ENCODE data around the gene NTM.
"Not testable (repeated sequence)": the region's sequence is repeated elsewhere in the genome, so short reads cannot be mapped to it uniquely, and the experiment has no call there.

NTM gene

DNA sequence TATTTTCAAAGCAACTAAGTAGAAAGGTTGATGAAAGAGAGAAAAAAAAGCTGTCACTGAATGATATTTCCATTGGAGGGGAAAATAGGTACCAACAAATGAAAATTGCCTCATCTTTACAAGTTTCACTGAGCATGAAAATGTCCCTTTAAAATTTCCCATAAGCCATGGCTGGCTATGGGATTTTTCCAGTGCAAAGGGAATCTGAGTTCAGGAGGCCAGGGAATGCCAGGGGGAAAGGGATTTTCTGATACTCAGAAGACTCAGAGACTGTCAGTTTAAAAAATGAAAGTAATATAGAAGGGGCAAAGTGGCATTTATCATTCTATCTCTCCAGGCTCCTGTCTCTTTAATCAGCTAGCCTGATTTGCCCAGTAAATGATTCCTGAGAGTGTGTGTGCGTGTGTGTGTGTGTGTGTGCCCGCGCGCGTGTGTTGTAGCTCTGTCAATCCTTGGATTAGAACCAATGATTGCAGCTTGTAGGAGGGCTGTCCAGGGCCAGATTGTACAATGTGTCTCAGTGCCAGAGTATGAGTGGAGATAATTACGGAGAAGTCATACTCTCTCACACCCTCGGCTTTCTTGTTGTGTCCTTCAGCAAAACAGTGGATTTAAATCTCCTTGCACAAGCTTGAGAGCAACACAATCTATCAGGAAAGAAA, at the start of gene NTM:
Gene NTM, plus strand, starts transcription at position 526 of the 662 bp plus-strand sequence.
- DNase-seq (ENCODE audit: low read depth), result no peak

DNA sequence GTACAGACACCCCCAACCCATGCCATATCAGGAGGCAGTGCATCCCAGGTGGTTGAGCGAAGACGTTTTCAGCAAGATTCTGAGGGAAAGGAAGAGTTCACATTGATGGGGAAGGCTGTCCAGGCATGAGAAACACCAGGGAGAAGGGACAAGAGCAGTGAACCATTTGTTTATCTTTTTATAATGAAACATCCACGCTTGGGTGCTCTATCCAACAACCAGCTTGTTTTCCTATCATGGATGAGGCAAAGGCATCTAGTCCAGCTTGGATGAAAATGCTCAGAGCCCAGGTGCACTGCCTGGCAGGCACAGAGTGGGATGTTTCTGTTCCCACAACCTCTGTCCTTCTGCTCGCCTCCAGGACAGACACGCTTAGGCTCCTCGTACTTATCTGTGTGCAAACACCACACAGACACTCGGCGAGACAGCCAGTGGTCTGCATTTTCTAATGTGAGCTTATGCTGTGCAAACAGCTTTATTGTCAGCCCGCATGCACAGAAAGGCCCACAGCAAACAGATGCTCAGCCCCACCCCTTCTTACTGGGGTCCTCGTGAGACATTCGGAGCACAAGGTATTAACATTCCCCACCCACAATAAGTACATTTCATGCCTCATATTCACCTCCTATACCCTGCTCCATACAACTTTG, 45.4 kb upstream of the NTM start:
- DNase-seq (ENCODE audit: low read depth), result no peak

DNA sequence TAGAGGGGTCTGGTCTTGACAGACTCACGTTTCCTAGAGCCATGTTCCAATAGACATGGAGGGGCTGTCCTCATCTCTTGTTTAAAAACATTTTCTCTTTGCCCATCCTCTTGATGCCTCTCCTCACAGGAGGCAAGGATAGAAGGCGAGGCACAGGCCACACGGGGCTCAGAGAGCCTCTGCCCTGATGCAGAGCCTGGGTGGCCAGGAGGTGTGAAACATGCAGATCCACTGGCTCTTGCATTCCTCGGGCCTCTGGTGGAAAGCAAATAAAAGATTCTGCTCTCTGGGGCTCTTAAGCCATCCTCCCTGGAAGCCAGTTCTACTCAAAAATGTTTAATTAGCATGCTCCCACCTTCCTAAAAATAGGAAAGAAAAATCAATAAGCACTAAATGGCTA, 43.6 kb upstream of the NTM start:
- no peak for DNase-seq (ENCODE audit: low read depth)

DNA sequence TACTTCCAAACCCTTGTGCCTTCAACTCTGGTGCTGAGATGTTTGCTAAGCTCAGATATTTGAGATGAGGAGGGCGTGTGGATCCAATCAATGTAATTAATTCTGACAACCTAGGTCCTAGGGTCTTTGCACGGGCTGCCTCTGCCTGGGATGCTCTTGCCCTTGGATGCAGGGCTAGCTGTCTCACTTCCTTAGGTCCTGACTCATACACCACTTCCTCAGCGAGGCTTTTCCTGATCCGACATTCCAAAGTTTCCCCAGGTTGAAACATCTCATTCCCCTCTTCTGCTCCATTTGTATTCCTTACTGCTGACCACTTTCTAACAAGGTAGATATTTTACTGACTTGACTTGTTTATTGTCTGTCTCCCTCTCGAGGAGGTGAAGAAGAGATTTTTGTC, 43.0 kb upstream of the NTM start:
- peak; percentile 46 for DNase-seq (ENCODE audit: low read depth)

DNA sequence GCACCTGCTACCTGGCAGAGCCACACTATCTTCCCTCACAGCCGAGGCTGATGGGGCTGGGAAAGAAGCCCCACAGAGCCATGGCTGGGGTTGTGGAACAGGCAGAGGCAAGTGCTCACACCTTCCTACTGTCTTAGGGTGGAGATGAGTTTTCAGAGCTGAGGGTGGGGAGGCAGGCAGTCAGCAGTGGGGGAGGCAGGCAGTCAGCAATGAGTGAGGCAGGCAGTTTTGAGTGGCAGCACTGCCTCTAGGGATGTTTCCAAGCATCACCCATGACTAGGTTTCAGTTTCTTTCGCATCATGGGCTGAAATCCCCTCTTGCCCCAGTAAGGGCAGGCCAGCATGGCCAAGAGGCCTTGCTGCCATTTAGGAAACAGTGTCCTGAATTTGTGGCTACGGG, 41.6 kb upstream of the NTM start:
- DNase-seq (ENCODE audit: low read depth), result no peak

DNA sequence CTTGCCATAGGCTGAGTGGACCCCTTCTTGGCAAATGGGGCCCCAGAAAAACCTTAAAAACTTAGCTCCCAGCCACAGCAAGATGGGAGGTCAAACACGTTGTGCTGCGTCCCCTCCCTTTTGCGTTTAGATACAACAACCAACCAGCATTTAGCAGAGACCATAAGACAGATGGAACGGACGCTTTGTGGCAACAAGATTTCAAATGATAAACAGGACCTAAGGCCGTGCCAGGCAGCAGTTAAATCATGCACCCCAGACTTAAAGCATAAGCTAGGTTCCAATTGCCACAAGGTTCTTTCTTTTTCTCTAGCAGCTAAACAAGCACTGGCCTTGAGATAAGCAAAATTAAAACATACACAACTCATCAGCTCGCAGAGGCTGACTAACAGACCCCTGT, 39.4 kb upstream of the NTM start:
- DNase-seq (ENCODE audit: low read depth), result no peak

DNA sequence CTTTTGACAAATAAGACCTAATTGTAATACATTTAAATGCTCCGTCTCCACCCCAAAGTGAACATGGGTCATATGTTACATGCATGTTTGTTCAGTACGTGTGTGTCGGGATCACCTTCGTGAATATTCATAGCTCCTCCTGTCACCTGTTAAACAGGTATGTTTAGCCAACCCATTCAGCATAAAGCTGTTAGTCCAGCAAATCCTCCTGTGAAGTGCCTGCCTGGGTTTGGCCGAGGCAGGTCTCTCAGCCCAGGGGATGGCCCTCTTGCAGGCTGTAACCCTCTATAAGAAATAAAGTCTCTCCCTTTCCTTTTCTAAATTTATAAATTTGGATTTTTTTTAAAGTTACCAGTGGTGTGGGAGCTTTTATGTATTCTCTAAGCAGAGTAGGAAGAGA, 38.9 kb upstream of the NTM start:
- DNase-seq (ENCODE audit: low read depth), result no peak

DNA sequence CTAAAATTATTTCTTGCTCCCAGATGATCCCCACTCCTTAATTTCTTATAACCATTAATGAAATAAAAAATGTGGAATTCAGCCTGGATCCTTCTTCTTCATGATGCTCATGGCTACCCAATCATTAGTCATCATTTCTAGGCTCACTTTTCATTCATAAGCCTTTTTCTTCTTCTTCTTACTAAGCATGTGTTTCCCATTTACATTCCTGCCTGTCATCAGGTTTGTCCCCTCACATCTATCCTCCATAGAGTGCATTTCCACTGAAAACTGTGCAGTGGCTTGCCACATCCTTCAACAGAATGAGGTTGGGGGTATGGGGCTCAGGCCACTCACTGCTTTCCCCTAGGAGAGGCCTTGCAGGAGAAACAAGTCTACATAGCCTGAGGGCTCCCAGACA, 35.8 kb upstream of the NTM start:
- DNase-seq (ENCODE audit: low read depth), result no peak

DNA sequence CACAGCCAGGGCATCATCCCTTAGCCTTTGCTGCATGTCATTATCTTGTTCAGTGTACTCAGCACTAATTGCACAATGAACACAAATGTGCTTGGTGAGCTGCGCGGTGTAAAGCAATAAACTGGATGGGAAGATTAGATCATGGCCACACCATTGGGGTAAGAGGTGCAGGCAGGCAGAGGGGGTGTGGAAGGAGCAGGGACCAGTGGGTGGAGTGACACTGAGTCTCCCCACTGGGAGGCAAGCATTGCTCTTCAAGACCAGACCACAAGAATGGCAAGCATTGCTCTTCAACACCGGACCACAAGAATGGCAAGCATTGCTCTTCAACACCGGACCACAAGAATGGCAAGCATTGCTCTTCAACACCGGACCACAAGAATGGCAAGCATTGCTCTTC, 28.5 kb upstream of the NTM start:
- not testable (repeated sequence) for DNase-seq (ENCODE audit: low read depth)

DNA sequence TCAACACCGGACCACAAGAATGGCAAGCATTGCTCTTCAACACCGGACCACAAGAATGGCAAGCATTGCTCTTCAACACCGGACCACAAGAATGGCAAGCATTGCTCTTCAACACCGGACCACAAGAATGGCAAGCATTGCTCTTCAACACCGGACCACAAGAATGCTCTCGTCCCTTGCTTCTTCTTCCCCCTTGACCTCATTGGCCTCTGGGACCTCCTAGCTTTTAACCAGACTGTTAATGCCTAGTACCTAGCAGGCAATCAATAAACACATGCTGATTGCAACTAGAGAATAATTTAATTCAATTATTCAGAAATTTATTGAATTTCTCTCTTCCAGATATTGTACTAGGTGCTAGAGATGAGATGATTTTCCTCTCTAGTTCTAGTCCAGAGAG, 28.0 kb upstream of the NTM start:
- not testable (repeated sequence) for DNase-seq (ENCODE audit: low read depth)

DNA sequence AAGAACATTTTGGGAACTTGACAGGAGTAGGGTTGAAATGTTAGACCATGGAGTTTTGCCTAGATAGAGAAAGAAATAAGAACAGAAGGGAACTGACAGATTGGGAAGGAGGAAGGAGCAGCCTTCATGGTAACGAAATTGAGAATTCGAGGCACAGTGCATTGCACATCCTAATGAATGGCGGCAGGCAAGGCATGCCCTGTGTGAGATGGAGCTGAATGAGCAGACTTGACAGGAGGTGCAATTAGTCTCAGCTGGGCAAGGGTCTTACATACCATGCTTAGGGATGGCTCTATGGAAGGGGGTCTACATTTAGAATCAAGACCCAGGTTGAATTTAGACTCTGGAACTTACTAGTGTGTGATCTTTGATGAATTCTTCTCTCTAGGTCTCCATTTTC, 25.0 kb upstream of the NTM start:
- no peak for DNase-seq (ENCODE audit: low read depth)

DNA sequence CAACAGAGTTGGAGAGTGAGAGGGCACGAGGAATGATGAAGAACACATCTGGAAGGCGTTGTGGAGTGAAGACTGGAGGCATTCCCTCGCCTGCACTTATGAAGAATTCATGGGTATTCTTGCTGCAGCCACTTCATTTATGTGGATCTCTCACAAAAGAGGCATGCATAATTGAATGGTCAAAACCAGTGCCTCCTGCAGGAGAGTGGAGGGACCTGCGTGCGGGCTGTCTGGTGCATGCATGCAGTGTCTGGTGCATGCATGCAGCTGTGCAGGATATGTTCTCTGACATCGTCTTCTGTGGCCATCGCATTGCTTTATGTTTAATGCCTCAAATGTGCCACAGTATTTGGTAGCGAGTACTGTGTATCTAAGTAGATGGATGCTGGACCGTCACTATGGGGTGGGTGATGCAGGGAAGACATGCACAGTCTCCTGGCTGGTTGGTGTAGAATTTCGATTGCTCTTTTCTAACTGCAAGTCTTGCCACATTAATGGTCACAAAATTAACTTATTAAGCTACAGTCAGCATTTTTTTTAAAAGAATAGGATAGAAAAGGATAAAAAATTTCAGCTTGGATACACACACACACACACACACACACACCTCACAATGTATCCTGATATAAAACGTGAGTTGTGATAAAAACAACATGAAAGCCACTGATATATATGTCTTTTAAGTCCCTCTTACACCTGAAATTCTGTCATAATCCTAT, 20.9 kb upstream of the NTM start:
- no peak for DNase-seq (ENCODE audit: low read depth)

DNA sequence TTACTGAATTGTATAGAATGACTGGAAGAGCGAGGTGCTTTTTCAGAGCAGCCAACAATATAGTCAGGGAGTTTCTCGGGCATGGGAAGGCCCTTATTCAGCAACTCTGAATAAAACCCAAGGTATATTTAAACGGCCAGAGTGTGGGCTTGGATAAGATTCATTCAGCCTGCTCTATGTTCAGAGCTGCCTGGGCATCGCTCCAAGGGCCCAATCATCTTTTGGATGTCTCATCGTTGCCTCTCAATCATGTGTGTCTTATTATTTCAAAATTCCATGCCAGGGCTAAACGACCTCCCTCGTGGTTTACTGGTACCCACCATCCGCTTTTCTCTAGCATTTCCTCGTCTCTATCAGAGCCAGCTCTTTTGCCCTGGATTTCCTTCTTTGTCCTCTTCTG, 19.5 kb upstream of the NTM start:
- DNase-seq (ENCODE audit: low read depth), result no peak

DNA sequence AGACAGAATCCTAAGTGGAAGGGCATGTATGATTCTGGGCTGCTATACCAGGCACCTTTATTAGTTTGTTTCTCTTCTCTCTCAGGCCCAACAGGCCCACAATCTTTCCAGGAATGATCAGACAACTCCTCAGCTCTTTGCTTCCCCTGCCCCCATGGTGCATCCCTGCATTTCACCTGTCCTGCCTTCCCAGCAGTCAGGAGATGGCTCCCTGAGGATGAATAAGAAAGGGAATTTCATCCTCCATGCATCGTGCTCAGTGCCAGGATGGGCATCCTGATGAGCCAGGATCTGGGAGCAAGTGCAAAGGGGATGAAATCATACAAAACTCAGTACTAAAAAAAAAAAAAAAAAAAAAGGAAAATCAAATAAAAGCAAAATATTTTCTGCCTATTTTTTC, 18.6 kb upstream of the NTM start:
- DNase-seq (ENCODE audit: low read depth), result no peak

DNA sequence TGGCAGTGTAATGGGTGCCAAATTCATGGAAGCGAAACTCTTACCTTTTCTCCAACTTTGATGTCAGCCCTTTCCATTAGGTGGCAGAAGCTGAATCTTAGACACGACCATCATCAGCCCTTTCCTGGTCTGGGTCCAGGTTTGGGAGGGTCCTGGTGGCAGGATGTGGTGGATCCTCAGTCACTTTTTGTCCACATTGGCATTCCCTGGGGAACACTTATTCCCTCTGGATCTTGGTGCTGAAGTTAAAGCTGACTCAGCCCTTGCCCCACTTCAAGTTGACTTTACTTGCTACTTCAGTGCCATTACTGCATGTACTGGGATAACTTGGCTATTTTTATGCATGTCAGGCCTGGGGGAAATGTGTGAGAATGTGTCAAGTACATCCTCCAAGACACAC, 16.6 kb upstream of the NTM start:
- DNase-seq (ENCODE audit: low read depth), result no peak

DNA sequence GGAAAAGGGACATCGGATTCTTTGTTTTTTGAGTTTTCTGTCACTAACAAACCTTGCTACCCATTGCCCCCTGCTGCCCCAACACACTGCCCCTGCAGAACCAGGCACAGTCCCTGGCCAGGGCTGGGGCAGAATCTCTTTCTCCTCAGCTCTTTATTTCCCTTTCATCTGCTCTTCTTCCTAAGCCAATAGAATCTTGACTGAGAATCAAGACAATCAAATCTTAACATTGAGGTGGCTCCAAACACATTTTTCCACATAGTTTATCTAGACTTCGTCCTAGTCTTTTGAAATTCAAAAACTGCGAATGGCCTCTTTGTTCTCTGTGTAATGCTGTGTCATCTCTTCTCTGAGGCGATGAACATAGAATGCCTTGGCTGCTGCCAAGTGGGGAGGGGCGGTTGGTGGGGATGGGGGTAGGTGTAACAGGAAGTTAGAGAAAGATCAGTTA, 16.1 kb upstream of the NTM start:
- DNase-seq (ENCODE audit: low read depth), result no peak

DNA sequence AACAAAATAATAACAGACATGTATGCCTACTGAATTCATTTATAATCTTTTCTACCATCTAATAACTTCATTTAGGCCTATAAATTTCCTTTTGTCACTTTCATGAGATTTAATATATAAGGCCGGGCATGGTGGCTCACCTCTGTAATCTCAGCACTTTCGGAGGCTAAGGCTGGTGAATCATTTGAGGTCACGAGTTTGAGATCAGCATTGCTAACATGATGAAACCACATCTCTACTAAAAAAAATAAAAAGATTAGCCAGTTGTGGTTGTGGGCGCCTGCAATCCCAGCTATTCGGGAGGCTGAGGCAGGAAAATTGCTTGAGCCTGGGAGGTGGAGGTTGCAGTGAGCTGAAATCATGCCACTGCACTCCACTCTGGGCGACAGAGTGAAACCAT, 14.2 kb upstream of the NTM start:
- peak; percentile 41 for DNase-seq (ENCODE audit: low read depth)

DNA sequence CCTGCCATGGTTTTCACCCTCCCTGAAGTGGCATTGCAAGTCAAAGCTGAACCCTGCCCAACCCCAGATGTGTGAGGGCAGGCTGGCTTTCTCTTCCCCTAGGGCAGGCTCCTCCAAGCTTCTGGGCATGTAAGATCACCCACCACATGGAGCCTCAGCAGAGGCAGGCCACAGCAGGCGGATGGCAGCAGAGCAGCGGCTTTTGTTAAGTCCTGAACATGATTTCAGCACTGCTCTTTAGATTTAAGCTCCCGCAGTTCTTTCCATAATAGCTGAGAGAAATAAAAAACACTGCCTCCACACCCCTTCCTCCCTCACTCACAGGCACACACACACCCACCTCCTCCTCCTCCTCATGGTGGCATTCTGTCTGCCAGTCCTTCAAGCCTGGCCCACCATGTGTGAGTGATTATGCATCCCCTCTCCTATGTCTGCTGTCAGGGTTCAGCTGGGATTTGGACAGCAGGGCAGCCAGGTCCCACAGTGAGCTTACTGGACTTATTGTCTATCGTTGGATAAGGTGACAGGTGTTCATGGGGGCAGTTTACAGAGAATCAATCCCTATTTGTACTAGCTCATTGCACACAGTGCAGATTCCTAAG, 5.0 kb upstream of the NTM start:
- no peak for DNase-seq (ENCODE audit: low read depth)

DNA sequence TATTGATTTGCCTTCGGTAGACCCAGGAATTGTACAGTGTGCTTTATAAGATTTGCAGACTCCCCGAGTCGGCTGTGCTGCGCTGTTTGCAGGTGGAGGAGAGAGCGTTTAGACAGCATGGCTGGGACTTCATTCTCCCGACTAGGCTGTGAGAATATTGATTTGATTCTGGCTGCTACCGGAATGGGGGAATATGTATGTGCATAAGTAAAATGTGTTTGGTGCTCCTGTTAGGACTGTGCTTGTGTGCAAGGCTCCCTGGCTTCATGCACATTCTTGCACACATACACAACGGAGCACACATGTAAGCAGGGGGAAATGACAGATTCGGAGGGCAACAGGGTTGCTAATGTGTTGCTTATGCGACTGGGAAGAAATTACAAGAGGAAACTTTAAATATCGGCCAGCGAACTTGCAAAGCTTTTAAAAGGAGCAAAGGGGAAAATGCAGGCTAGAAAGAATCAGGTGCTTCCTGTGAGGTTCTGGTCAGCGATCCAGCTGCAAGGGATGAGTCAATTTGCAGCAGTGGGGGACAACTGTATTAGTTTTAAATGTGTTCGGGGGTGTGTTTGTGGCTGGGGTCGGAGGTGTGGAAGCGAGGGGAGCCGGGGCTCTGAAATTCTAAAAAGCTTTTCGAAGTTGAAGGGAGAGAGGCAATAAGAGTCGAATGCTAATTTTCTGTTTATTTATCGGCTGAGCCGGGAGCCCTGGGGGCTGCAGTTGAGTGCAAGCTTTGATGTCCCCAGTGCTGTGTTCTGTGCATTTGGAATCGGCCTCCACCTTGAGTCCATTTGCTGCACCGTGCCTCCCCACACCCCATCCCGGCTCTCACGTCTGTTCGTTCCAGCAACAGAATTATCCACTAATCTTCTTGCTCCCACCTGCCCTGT, 731 bp downstream of the NTM start:
- no peak for DNase-seq (ENCODE audit: low read depth)

DNA sequence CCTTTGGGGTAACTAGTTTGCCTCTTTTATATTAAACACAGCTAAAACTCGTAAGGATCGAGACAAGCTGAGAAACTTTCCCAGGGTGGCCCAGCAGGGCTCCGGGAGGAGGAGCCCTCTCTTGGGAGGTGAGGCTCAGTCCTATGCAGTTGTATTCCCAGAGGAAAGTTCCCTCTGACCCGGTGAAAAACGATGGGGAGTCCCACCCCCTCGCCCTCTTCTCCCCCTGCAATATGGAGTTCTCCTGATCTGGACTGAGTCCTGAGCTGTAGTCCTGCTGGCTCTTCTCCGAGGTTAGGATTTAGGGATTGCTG, 1.3 kb downstream of the NTM start:
- DNase-seq (ENCODE audit: low read depth), result no peak

DNA sequence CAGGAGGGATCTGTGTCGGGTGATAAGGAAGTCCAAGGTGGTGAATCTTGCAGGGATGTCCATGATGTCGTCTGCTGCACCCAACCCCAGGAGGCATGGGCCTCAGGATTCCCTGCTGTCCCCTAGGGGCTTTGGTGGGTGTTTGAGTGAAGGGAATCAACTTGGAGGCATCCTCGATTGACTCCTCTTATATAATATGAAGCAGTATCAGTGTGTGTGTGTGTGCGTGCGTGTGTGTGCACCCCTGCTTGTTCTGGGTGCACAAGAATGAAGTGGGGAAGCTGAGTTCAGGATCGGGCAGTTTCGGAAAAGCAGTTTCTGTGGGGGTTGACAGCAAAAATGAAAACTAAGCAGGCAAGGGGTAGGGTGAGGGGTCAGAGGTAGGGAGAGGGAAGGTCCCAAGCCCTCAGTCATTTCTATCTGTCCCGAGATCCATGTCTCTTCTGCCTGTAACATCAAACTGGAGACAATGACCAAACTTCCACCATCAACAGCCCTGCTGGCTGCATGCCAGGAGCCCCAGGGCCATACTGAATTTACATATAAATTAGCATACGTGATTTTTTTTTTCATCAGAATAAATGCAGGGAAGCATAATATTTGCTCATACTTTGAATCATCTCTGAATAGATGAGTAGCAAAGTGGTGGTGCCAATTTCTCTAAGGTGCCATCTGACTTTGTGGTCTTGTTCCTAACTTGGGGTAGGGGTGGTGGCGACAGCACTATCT, 2.0 kb downstream of the NTM start:
- DNase-seq (ENCODE audit: low read depth), result no peak

All from ELR (cell line).